Astrocyte (in vitro differentiated cells and primary cell): Measurements from ENCODE around the gene MTCH1.

Experiments used
- EZH2 ChIP-seq: IDR thresholded peaks from 2 replicates; pipeline ENCODE4 v1.6.1; 2012; ENCODE audit warnings: mild to moderate bottlenecking, low read length, inconsistent platforms; ENCODE audit not compliant: insufficient read depth
- TF ChIP-seq, protein P1 (sequence below): IDR thresholded peaks from 2 replicates; pipeline ENCODE4 v1.5.1; 2011; ENCODE audit warnings: low read depth, mild to moderate bottlenecking, inconsistent platforms, low read length, moderate library complexity; ENCODE audit not compliant: insufficient read depth

DNA sequence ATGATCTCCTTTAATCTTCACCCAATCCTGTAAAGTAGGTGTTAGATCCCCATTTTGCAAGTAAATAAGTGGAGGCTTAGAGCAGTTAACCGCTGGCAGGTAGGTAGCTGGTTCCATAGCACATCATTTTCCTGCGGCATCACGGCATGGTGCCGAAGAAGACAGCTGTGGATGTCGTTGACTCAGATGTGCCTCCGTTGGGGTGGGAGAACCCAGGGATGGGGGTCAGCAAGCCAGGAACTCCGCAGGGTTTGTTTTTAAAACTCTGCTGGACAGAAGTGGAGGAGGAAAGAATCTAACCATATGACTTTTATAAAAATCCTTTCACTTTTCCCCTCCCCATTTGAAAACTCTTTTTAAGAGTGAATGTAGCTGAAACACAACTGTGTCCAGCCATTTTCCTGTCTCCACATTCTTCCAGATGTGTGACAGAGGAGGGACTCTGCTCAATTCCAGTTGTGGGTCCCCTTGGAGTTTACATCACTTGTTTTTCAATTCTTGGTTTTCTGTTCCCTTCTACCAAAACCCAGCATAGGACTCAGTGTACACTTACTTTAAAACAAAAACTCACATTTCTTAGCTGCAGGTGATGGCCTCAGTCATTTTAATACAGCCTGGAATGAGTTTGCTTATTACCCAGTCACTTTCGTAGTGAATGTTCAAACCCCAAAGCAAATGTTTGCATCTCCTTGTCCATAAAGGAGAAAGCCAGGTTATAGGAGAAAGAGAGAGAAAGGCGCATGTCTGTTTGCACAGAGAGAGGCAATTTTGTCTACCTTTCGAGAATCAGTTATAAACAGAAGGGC lies 59.1 kb downstream of the MTCH1 start:
- TF ChIP-seq, protein P1, sequence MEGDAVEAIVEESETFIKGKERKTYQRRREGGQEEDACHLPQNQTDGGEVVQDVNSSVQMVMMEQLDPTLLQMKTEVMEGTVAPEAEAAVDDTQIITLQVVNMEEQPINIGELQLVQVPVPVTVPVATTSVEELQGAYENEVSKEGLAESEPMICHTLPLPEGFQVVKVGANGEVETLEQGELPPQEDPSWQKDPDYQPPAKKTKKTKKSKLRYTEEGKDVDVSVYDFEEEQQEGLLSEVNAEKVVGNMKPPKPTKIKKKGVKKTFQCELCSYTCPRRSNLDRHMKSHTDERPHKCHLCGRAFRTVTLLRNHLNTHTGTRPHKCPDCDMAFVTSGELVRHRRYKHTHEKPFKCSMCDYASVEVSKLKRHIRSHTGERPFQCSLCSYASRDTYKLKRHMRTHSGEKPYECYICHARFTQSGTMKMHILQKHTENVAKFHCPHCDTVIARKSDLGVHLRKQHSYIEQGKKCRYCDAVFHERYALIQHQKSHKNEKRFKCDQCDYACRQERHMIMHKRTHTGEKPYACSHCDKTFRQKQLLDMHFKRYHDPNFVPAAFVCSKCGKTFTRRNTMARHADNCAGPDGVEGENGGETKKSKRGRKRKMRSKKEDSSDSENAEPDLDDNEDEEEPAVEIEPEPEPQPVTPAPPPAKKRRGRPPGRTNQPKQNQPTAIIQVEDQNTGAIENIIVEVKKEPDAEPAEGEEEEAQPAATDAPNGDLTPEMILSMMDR = no peak
- no peak for TF ChIP-seq EZH2
